Panc1 (cell line): ENCODE measurements around the gene DYRK1A. TPM values are rescaled to one million over a fixed set of nuclear protein-coding genes. Genes with fewer than 3 reads are reported as not detected.

Experiments used
- ATAC-seq: fragments of 200-7000 bp; cut with Tn5 transposase; 2 replicates; pipeline ENCODE4 v1.9.1; 2020; ENCODE audit warnings: mild to moderate bottlenecking, moderate library complexity
- BruUV-seq: library from RNA; stranded (reverse); fragments of 400-500 nt; replicated peaks from 2 replicates; lab custom pipeline; 2021; lab: Mats Ljungman, UMichigan
- CTCF ChIA-PET: fragments of 300-600 bp; sonication (Branson Sonifier 250); formaldehyde crosslinking; loops from one replicate; lab custom pipeline; 2022; ENCODE audit warnings: antibody characterized with exemption; lab: Charles Lee
- POLR2A ChIA-PET: fragments of 300-600 bp; sonication (Branson Sonifier 250); formaldehyde crosslinking; loops from one replicate; lab custom pipeline; 2022; ENCODE audit warnings: antibody characterized with exemption; lab: Charles Lee
- DNase-seq: peaks from one replicate; pipeline ENCODE4 v3.0.0-alpha.2; 2010; ENCODE audit warnings: low read depth, low spot score
- H3K27ac ChIP-seq: 2 replicates; pipeline ENCODE4 v1.5.1; 2011; ENCODE audit warnings: mild to moderate bottlenecking, low read length, inconsistent platforms
- H3K27me3 ChIP-seq: fragments of 200-500 bp; sonication (Bioruptor generic); 2 replicates; pipeline ENCODE4 v1.6.0; 2014; ENCODE audit warnings: low read length, inconsistent platforms; ENCODE audit not compliant: control insufficient read depth, insufficient read depth
- H3K36me3 ChIP-seq: fragments of 200-500 bp; sonication (Bioruptor generic); 2 replicates; pipeline ENCODE4 v1.5.1; 2014; ENCODE audit warnings: inconsistent platforms, mild to moderate bottlenecking, low read length, moderate library complexity; ENCODE audit not compliant: control insufficient read depth, insufficient read depth
- H3K4me1 ChIP-seq: 2 replicates; pipeline ENCODE4 v1.5.1; 2011; ENCODE audit warnings: inconsistent platforms, mild to moderate bottlenecking, low read length, moderate library complexity; ENCODE audit not compliant: control insufficient read depth, insufficient read depth
- H3K4me3 ChIP-seq, 2 experiments: 2 replicates each; pipeline ENCODE4 v1.5.1; 2011 to 2012; ENCODE audit warnings: low read depth in 2 of 2, low read length in 2 of 2, mild to moderate bottlenecking in 2 of 2, inconsistent platforms in 1 of 2, moderate library complexity in 1 of 2
- H3K9me3 ChIP-seq: fragments of 200-500 bp; sonication (Bioruptor generic); 2 replicates; pipeline ENCODE4 v1.5.1; 2014; ENCODE audit warnings: low read depth, mild to moderate bottlenecking, inconsistent platforms, low read length, moderate library complexity; ENCODE audit not compliant: control insufficient read depth, insufficient read depth
- POLR2AphosphoS5 ChIP-seq: IDR thresholded peaks from 2 replicates; pipeline ENCODE4 v1.6.1; 2012; ENCODE audit warnings: mild to moderate bottlenecking, low read depth, low read length, moderate library complexity
- REST ChIP-seq, 2 experiments: IDR thresholded peaks; 2 replicates each; pipeline ENCODE4 v1.6.1; 2011 to 2012; ENCODE audit warnings: low read depth in 2 of 2, control low read depth in 1 of 2, low read length in 1 of 2, mild to moderate bottlenecking in 1 of 2, moderate library complexity in 1 of 2; ENCODE audit not compliant: insufficient read depth in 1 of 2
- SIN3A ChIP-seq: IDR thresholded peaks from 2 replicates; pipeline ENCODE4 v1.6.1; 2012; ENCODE audit warnings: low read depth, mild to moderate bottlenecking, low read length, moderate library complexity, borderline replicate concordance; ENCODE audit not compliant: insufficient read depth
- TCF7L2 ChIP-seq: IDR thresholded peaks from 2 replicates; pipeline ENCODE4 v1.6.1; 2011; ENCODE audit warnings: mild to moderate bottlenecking, low read depth, low read length, inconsistent platforms
- in situ Hi-C: cut with HindIII; loops from 2 replicates; pipeline ENCODE4 v1.10.0; 2016; ENCODE audit warnings: low sequenced_read_pairs, low pct_unique_long_range_greater_than_20kb
- intact Hi-C: fragments of 100-400 bp; cut with micrococcal nuclease; formaldehyde crosslinking; loops from one replicate; pipeline ENCODE4 v1.10.0; 2022; ENCODE audit not compliant: unreplicated experiment
- total RNA-seq: library from RNA; stranded (reverse); gene quantifications from one replicate; pipeline ENCODE4 v1.2.1, GENCODE V29; 2021; ENCODE audit not compliant: unreplicated experiment
- TF ChIP-seq, protein P1 (sequence below): fragments of 450-650 bp; IDR thresholded peaks from 2 replicates; pipeline ENCODE4 v1.5.1; 2017; ENCODE audit warnings: mild to moderate bottlenecking

Gene DYRK1A
- total RNA-seq, 1 experiment from 2014 or later: 36.1 TPM

DNA sequence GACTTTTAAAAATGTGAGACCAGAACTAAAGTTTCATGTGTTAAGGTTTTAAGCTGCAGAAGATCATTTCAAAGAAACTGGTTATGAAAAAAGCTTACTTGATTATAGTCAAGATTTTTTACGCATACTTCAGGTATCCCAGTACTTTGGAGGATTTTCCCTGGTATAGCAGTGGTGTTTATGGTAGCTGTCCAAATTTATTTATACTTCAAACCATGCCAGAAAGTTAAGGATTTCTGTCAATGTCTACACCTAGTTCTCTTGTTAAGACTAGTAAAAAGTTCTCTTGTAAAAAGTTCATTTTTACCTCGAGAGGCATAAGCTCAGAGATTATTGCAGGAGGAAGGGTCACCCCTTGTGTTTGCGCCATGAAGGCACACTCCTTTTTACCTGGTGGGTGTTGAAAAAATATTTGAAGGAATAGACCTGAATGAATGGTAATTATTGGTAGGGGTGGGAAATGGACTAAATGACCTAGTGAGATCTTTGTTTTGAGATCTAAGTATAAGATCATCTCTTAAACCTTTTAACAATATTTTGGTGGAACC is 2.8 kb downstream of the DYRK1A start:
- no peaks in the 10 kb centered on the region for H3K27me3 ChIP-seq
- POLR2A ChIA-PET: no interaction called here
- H3K9me3 ChIP-seq: no peaks in the 10 kb centered on the region
- CTCF ChIA-PET: no interaction called here
- TSS peak; percentile 52 for BruUV-seq
- intact Hi-C loops (loop anchor here (5.0 kb wide), 1 partner anchor 102 kb away; the partner anchor contains the start of gene VPS26C), in situ Hi-C loops (no loop called here)
- DNase-seq (no peak), ATAC-seq (no peak)
- H3K36me3 ChIP-seq: no peaks in the 10 kb centered on the region; the same call in 1 of the 2 replicates
- H3K4me1 ChIP-seq: peaks cover 49% of the 10 kb centered on the region
- H3K4me3 ChIP-seq: peak overlapping the region; percentile 34 to 78
- TF ChIP-seq POLR2AphosphoS5 (no peak), SIN3A (no peak), TCF7L2 (no peak), REST (IDR thresholded peaks at IDR 0.05; ENCODE audit: insufficient read depth in 1 of 2, low read depth in 2 of 2, low read length in 1 of 2) (no peak)
- TF ChIP-seq, protein P1, sequence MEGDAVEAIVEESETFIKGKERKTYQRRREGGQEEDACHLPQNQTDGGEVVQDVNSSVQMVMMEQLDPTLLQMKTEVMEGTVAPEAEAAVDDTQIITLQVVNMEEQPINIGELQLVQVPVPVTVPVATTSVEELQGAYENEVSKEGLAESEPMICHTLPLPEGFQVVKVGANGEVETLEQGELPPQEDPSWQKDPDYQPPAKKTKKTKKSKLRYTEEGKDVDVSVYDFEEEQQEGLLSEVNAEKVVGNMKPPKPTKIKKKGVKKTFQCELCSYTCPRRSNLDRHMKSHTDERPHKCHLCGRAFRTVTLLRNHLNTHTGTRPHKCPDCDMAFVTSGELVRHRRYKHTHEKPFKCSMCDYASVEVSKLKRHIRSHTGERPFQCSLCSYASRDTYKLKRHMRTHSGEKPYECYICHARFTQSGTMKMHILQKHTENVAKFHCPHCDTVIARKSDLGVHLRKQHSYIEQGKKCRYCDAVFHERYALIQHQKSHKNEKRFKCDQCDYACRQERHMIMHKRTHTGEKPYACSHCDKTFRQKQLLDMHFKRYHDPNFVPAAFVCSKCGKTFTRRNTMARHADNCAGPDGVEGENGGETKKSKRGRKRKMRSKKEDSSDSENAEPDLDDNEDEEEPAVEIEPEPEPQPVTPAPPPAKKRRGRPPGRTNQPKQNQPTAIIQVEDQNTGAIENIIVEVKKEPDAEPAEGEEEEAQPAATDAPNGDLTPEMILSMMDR: no peak
- H3K27ac ChIP-seq: peak overlapping the region; percentile 93; the same call in 1 of the 2 replicates

GRCh38 chr21:37370152-37371040 is 3.8 kb downstream of the DYRK1A start:
- Histone ChIP-seq H3K27me3 (no peaks in the 10 kb centered on the region), H3K36me3 (no peaks in the 10 kb centered on the region; the same call in 1 of the 2 replicates), H3K27ac (peak overlapping the region; percentile 93), H3K4me1 (peaks cover 48% of the 10 kb centered on the region), H3K9me3 (no peaks in the 10 kb centered on the region), H3K4me3 (peak overlapping the region; percentile 29 to 78)
- ChIA-PET POLR2A (interaction anchor here (0.6 kb wide), 1 partner anchor 96 kb away, joined by 3 read pairs; no protein-coding TSS in a partner anchor), CTCF (interaction anchor here (0.6 kb wide), 1 partner anchor 194 kb away, joined by 4 read pairs; no protein-coding TSS in a partner anchor)
- no peak for ATAC-seq
- intact Hi-C loops (loop anchor here (5.0 kb wide), 1 partner anchor 82 kb away; no protein-coding TSS in a partner anchor), in situ Hi-C loops (no loop called here)
- DNase-seq: no peak
- BruUV-seq: no TSS peak
- TF ChIP-seq TCF7L2 (no peak), SIN3A (no peak), POLR2AphosphoS5 (no peak), REST (IDR thresholded peaks at IDR 0.05; ENCODE audit: insufficient read depth in 1 of 2, low read depth in 2 of 2, low read length in 1 of 2) (no peak)
- TF ChIP-seq, protein P1: no peak
